ENCODE measurements around the gene HNRNPH3. TPM values are rescaled to one million over a fixed set of nuclear protein-coding genes. Genes with fewer than 3 reads are reported as not detected.
"Not testable (repeated sequence)": the region's sequence is repeated elsewhere in the genome, so short reads cannot be mapped to it uniquely, and the experiment has no call there.

Gene HNRNPH3
- total and polyA plus RNA-seq, 4 donors: 106 to 200 (median 128) TPM

- Histone ChIP-seq H3K9me3 (ENCODE audit: control insufficient read depth, low read length) (no peaks in the 10 kb centered on the region), H3K4me1 (ENCODE audit: control insufficient read depth in 1 of 2, insufficient read depth in 2 of 2, low read length in 2 of 2) (no peaks in the 10 kb centered on the region), H3K27me3 (ENCODE audit: control insufficient read depth in 1 of 2, insufficient read depth in 2 of 2, low read length in 1 of 2) (no peaks in the 10 kb centered on the region), H3K27ac (ENCODE audit: low read depth in 1 of 2, low read length in 2 of 2) (no peak overlapping the region), H3K36me3 (ENCODE audit: control insufficient read depth in 1 of 2, insufficient read depth in 2 of 2, low read length in 1 of 2) (no peaks in the 10 kb centered on the region), H3K4me3 (ENCODE audit: low read length in 2 of 2) (no peak overlapping the region)
- ATAC-seq (ENCODE audit: low FRiP score) (no peak), DNase-seq (no peak)
- intact Hi-C loops (cut with DNase I): no loop called here
- WGBS, 2 donors: 49 to 76% methylated on average over 2 of the region's 2 CpGs
These were observed 29.4 kb upstream of the HNRNPH3 start for GRCh38 chr10:68302503-68302823.

- ATAC-seq (ENCODE audit: low FRiP score) (no peak), DNase-seq (no peak)
- 69 to 80% methylated on average over 5 of the region's 5 CpGs for WGBS, 2 donors
- Histone ChIP-seq H3K27ac (ENCODE audit: low read depth in 1 of 2, low read length in 2 of 2) (no peak overlapping the region), H3K9me3 (ENCODE audit: control insufficient read depth, low read length) (no peaks in the 10 kb centered on the region), H3K4me1 (ENCODE audit: control insufficient read depth in 1 of 2, insufficient read depth in 2 of 2, low read length in 2 of 2) (no peaks in the 10 kb centered on the region), H3K4me3 (ENCODE audit: low read length in 2 of 2) (no peak overlapping the region), H3K36me3 (ENCODE audit: control insufficient read depth in 1 of 2, insufficient read depth in 2 of 2, low read length in 1 of 2) (no peaks in the 10 kb centered on the region), H3K27me3 (ENCODE audit: control insufficient read depth in 1 of 2, insufficient read depth in 2 of 2, low read length in 1 of 2) (no peaks in the 10 kb centered on the region)
- intact Hi-C loops (cut with DNase I): no loop called here
These were observed 29.0 kb upstream of the HNRNPH3 start for GRCh38 chr10:68302871-68303270.

GRCh38 chr10:68303849-68304412 lies 27.9 kb upstream of the HNRNPH3 start:
- WGBS, 2 donors: 75 to 79% methylated on average over 7 of the region's 7 CpGs
- no peaks in the 10 kb centered on the region for H3K9me3 ChIP-seq (ENCODE audit: control insufficient read depth, low read length)
- intact Hi-C loops (cut with DNase I): no loop called here
- no peak overlapping the region for H3K27ac ChIP-seq (ENCODE audit: low read depth in 1 of 2, low read length in 2 of 2)
- no peaks in the 10 kb centered on the region for H3K4me1 ChIP-seq (ENCODE audit: control insufficient read depth in 1 of 2, insufficient read depth in 2 of 2, low read length in 2 of 2)
- ATAC-seq (ENCODE audit: low FRiP score): no peak
- no peaks in the 10 kb centered on the region for H3K27me3 ChIP-seq (ENCODE audit: control insufficient read depth in 1 of 2, insufficient read depth in 2 of 2, low read length in 1 of 2)
- no peak overlapping the region for H3K4me3 ChIP-seq (ENCODE audit: low read length in 2 of 2)
- H3K36me3 ChIP-seq (ENCODE audit: control insufficient read depth in 1 of 2, insufficient read depth in 2 of 2, low read length in 1 of 2): no peaks in the 10 kb centered on the region
- DNase-seq: no peak

- H3K4me1 ChIP-seq (ENCODE audit: control insufficient read depth in 1 of 2, insufficient read depth in 2 of 2, low read length in 2 of 2): no peaks in the 10 kb centered on the region
- intact Hi-C loops (cut with DNase I): no loop called here
- H3K9me3 ChIP-seq (ENCODE audit: control insufficient read depth, low read length): no peaks in the 10 kb centered on the region
- 2 to 46% methylated on average over 1 of the region's 1 CpG for WGBS, 2 donors
- H3K27me3 ChIP-seq (ENCODE audit: control insufficient read depth in 1 of 2, insufficient read depth in 2 of 2, low read length in 1 of 2): no peaks in the 10 kb centered on the region
- ATAC-seq (ENCODE audit: low FRiP score) (no peak), DNase-seq (no peak)
- no peak overlapping the region for H3K4me3 ChIP-seq (ENCODE audit: low read length in 2 of 2)
- H3K27ac ChIP-seq (ENCODE audit: low read depth in 1 of 2, low read length in 2 of 2): no peak overlapping the region
- H3K36me3 ChIP-seq (ENCODE audit: control insufficient read depth in 1 of 2, insufficient read depth in 2 of 2, low read length in 1 of 2): no peaks in the 10 kb centered on the region
These were observed 26.0 kb upstream of the HNRNPH3 start for GRCh38 chr10:68305854-68306253.

- no peaks in the 10 kb centered on the region for H3K9me3 ChIP-seq (ENCODE audit: control insufficient read depth, low read length)
- intact Hi-C loops (cut with DNase I): no loop called here
- no peaks in the 10 kb centered on the region for H3K27me3 ChIP-seq (ENCODE audit: control insufficient read depth in 1 of 2, insufficient read depth in 2 of 2, low read length in 1 of 2)
- no peak for DNase-seq
- no peaks in the 10 kb centered on the region for H3K36me3 ChIP-seq (ENCODE audit: control insufficient read depth in 1 of 2, insufficient read depth in 2 of 2, low read length in 1 of 2)
- H3K4me1 ChIP-seq (ENCODE audit: control insufficient read depth in 1 of 2, insufficient read depth in 2 of 2, low read length in 2 of 2): no peaks in the 10 kb centered on the region
- no peak overlapping the region for H3K27ac ChIP-seq (ENCODE audit: low read depth in 1 of 2, low read length in 2 of 2)
- no peak for ATAC-seq (ENCODE audit: low FRiP score)
- no peak overlapping the region for H3K4me3 ChIP-seq (ENCODE audit: low read length in 2 of 2)
These were observed 21.3 kb upstream of the HNRNPH3 start for GRCh38 chr10:68310531-68310930.

- ATAC-seq (ENCODE audit: low FRiP score); H3K4me1 ChIP-seq (ENCODE audit: control insufficient read depth in 1 of 2, insufficient read depth in 2 of 2, low read length in 2 of 2); DNase-seq; H3K27ac ChIP-seq (ENCODE audit: low read depth in 1 of 2, low read length in 2 of 2); intact Hi-C loops (cut with DNase I); H3K9me3 ChIP-seq (ENCODE audit: control insufficient read depth, low read length); H3K27me3 ChIP-seq (ENCODE audit: control insufficient read depth in 1 of 2, insufficient read depth in 2 of 2, low read length in 1 of 2); H3K36me3 ChIP-seq (ENCODE audit: control insufficient read depth in 1 of 2, insufficient read depth in 2 of 2, low read length in 1 of 2); H3K4me3 ChIP-seq (ENCODE audit: low read length in 2 of 2): not testable (repeated sequence)
- 93 to 97% methylated on average over 6 of the region's 6 CpGs for WGBS, 2 donors
These were observed 16.9 kb upstream of the HNRNPH3 start for GRCh38 chr10:68314930-68315329.

GRCh38 chr10:68315582-68315981 lies 16.3 kb upstream of the HNRNPH3 start:
- no peak overlapping the region for H3K27ac ChIP-seq (ENCODE audit: low read depth in 1 of 2, low read length in 2 of 2)
- DNase-seq (no peak), ATAC-seq (ENCODE audit: low FRiP score) (no peak)
- intact Hi-C loops (cut with DNase I): no loop called here
- no peak overlapping the region for H3K4me3 ChIP-seq (ENCODE audit: low read length in 2 of 2)
- 81 to 92% methylated on average over 1 of the region's 1 CpG for WGBS, 2 donors
- H3K4me1 ChIP-seq (ENCODE audit: control insufficient read depth in 1 of 2, insufficient read depth in 2 of 2, low read length in 2 of 2): no peaks in the 10 kb centered on the region
- H3K27me3 ChIP-seq (ENCODE audit: control insufficient read depth in 1 of 2, insufficient read depth in 2 of 2, low read length in 1 of 2): no peaks in the 10 kb centered on the region
- H3K36me3 ChIP-seq (ENCODE audit: control insufficient read depth in 1 of 2, insufficient read depth in 2 of 2, low read length in 1 of 2): no peaks in the 10 kb centered on the region
- peaks cover 3% of the 10 kb centered on the region for H3K9me3 ChIP-seq (ENCODE audit: control insufficient read depth, low read length)

- H3K36me3 ChIP-seq (ENCODE audit: control insufficient read depth in 1 of 2, insufficient read depth in 2 of 2, low read length in 1 of 2): no peaks in the 10 kb centered on the region
- 81 to 90% methylated on average over 1 of the region's 1 CpG for WGBS, 2 donors
- ATAC-seq (ENCODE audit: low FRiP score): no peak
These were observed 13.4 kb upstream of the HNRNPH3 start for GRCh38 chr10:68318331-68319059.

GRCh38 chr10:68324396-68324795 lies 7.5 kb upstream of the HNRNPH3 start:
- H3K4me1 ChIP-seq (ENCODE audit: control insufficient read depth in 1 of 2, insufficient read depth in 2 of 2, low read length in 2 of 2); DNase-seq; H3K4me3 ChIP-seq (ENCODE audit: low read length in 2 of 2); H3K9me3 ChIP-seq (ENCODE audit: control insufficient read depth, low read length); H3K27me3 ChIP-seq (ENCODE audit: control insufficient read depth in 1 of 2, insufficient read depth in 2 of 2, low read length in 1 of 2); H3K36me3 ChIP-seq (ENCODE audit: control insufficient read depth in 1 of 2, insufficient read depth in 2 of 2, low read length in 1 of 2); ATAC-seq (ENCODE audit: low FRiP score); intact Hi-C loops (cut with DNase I); H3K27ac ChIP-seq (ENCODE audit: low read depth in 1 of 2, low read length in 2 of 2): not testable (repeated sequence)
- 88 to 92% methylated on average over 4 of the region's 4 CpGs for WGBS, 2 donors

More at GRCh38 chr10:68318331-68319059, 13.4 kb upstream of the HNRNPH3 start:
- intact Hi-C loops (cut with DNase I): no loop called here
- Histone ChIP-seq H3K27me3 (ENCODE audit: control insufficient read depth in 1 of 2, insufficient read depth in 2 of 2, low read length in 1 of 2) (no peaks in the 10 kb centered on the region), H3K27ac (ENCODE audit: low read depth in 1 of 2, low read length in 2 of 2) (no peak overlapping the region), H3K4me3 (ENCODE audit: low read length in 2 of 2) (no peak overlapping the region), H3K4me1 (ENCODE audit: control insufficient read depth in 1 of 2, insufficient read depth in 2 of 2, low read length in 2 of 2) (no peaks in the 10 kb centered on the region), H3K9me3 (ENCODE audit: control insufficient read depth, low read length) (peaks cover 3% of the 10 kb centered on the region)
- DNase-seq: no peak
